HG02623 (cell line): Measurements from ENCODE around the gene PXDC1.
A peak's percentile ranks its signal among the peaks of the same experiment; 100 is the strongest.

Experiments used
- ATAC-seq: cut with Tn5 transposase; IDR thresholded peaks from one replicate; pipeline ENCODE4 v1.9.1; 2021; ENCODE audit warnings: moderate library complexity; ENCODE audit not compliant: unreplicated experiment

Gene PXDC1

GRCh38 chr6:3751077-3751729 is at the start of gene PXDC1:
TSS of gene PXDC1 (minus strand) at chr6:3751713. CDS start at chr6:3751531, 182 bp downstream.
- ATAC-seq: no peak

- no peak for ATAC-seq
These were observed 49.5 kb upstream of the PXDC1 start for GRCh38 chr6:3800850-3801591.

- ATAC-seq: no peak
These were observed 48.2 kb upstream of the PXDC1 start for GRCh38 chr6:3799719-3800118.

GRCh38 chr6:3798055-3798919 is 46.8 kb upstream of the PXDC1 start:
- ATAC-seq: no peak

GRCh38 chr6:3797231-3798054 is 45.9 kb upstream of the PXDC1 start:
- ATAC-seq: no peak

GRCh38 chr6:3796719-3797041 is 45.2 kb upstream of the PXDC1 start:
- ATAC-seq: no peak

GRCh38 chr6:3795836-3796718 is 44.6 kb upstream of the PXDC1 start:
- ATAC-seq: no peak

- ATAC-seq: peak; percentile 74
These were observed 42.6 kb upstream of the PXDC1 start for GRCh38 chr6:3794092-3794491.

- peak; percentile 22 for ATAC-seq
These were observed 42.0 kb upstream of the PXDC1 start for GRCh38 chr6:3793545-3793944.

- ATAC-seq: no peak
These were observed 40.2 kb upstream of the PXDC1 start for GRCh38 chr6:3791526-3792203.

GRCh38 chr6:3789896-3790558 is 38.5 kb upstream of the PXDC1 start:
- ATAC-seq: no peak

GRCh38 chr6:3789018-3789895 is 37.7 kb upstream of the PXDC1 start:
- no peak for ATAC-seq

- no peak for ATAC-seq
These were observed 37.0 kb upstream of the PXDC1 start for GRCh38 chr6:3788408-3789017.

GRCh38 chr6:3786141-3786540 is 34.6 kb upstream of the PXDC1 start:
- ATAC-seq: no peak

GRCh38 chr6:3785745-3786098 is 34.2 kb upstream of the PXDC1 start:
- no peak for ATAC-seq

GRCh38 chr6:3784885-3785744 is 33.6 kb upstream of the PXDC1 start:
- no peak for ATAC-seq

GRCh38 chr6:3784423-3784822 is 32.9 kb upstream of the PXDC1 start:
- ATAC-seq: no peak
